Adipose tissue (tissue), 3 donors: Measurements from ENCODE around the gene ABCA7. TPM values are rescaled to one million over a fixed set of nuclear protein-coding genes. Genes with fewer than 3 reads are reported as not detected.
A peak's percentile ranks its signal among the peaks of the same experiment; 100 is the strongest.

ENCODE experiments used
- H3K27ac ChIP-seq: one replicate; pipeline ENCODE4 v1.5.1; 2013; ENCODE audit warnings: low read depth, low read length
- WGBS, 3 donors: extraction: QIAGEN DNeasy Blood & Tissue Kit; methylation state at CpG; one replicate each; pipeline ENCODE4 v1.1.7; 2013; 5-methylcytosine and 5-hydroxymethylcytosine counted together
- polyA plus RNA-seq, 3 donors: library from polyadenylated mRNA; stranded (reverse); fragments of 200-250 nt; gene quantifications; one replicate each; pipeline ENCODE4 v1.2.3, GENCODE V29; 2013
- donor health status: healthy with polysubstance abuse.
- donor health status: Bipolar disorder and iron deficiency.
- donor health status: healthy.

ABCA7 gene
- polyA plus RNA-seq, 3 donors = 9.6 to 26.2 (median 14.7) TPM

DNA sequence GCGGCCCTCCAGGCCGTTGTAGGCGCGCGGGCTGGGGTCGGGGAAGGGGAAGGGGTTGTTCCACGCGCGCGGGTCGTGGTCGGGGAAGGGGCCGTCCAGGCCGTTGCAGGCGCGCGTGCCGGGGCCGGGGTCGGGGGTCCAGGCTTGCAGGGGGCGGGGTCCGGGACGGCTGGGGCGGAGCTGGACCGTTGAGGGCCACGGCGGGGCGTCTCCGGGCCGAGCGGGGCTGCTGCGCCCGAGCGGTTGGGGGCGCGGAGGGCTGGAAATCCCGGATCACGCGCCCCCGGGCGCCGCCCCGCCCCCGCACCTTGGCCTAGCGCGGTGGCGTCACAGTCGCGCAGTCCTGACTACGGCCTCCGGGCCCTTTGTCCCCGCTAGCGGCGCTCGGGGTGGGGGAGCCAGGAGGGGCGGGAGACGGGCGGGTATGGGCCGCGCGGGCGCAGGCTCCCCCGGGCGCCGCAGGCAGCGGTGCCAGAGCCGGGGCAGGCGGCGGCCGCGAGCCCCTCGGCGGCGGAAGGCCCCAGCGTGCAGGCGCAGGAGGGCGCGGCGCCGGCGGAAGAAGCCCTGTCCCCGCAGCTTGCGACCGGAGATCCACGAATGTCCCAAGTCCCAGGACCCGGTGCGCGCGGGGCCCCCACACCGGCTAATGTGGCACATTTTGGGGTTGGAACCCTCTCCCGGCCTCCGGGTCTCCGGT is 64.6 kb downstream of the ABCA7 start:
- peak overlapping the region; percentile 95 for H3K27ac ChIP-seq
- WGBS, 3 donors = 0 to 1% (median 0%) methylated on average over 65 to 93 of the region's 93 CpGs

- H3K27ac ChIP-seq = peak overlapping the region; percentile 2
- WGBS, 3 donors = 26 to 37% (median 32%) methylated on average over 68 to 69 of the region's 69 CpGs
Measured at GRCh38 chr19:1105008-1105872, 65.3 kb downstream of the ABCA7 start.

DNA sequence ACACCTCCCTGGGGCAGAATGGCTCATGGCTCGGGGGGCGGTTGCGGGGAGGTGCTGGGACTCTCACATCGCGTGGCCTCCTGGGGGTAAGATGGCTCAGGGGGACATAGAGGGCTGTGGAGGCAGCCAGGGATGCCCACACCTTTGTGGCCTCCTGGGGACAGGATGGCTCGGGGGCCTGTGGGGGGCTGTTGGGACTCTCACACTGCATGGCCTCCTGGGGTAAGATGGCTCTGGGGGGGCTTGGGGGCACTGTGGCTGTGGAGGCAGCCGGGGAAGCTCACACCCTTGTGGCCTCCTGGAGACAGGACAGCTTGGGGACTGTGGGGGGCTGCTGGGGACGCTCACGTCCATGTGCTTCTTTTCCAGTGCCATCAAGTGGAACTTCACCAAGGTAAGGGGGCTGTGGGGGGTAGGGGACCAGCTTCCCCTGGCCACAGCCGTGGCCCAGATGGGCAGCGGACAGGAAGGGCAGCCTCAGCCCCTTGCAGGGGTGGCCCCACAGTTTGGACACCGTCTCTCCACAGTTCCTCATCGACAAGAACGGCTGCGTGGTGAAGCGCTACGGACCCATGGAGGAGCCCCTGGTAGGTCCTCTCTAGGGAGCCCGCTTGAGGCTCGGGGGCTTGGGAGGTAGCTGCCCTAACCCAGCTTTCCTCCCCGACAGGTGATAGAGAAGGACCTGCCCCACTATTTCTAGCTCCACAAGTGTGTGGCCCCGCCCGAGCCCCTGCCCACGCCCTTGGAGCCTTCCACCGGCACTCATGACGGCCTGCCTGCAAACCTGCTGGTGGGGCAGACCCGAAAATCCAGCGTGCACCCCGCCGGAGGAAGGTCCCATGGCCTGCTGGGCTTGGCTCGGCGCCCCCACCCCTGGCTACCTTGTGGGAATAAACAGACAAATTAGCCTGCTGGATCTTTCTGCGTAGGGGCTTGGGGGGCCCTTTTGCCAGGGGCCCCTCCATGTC is 66.2 kb downstream of the ABCA7 start:
- H3K27ac ChIP-seq = no peak overlapping the region
- 81 to 87% (median 86%) methylated on average over 32 of the region's 32 CpGs for WGBS, 3 donors

DNA sequence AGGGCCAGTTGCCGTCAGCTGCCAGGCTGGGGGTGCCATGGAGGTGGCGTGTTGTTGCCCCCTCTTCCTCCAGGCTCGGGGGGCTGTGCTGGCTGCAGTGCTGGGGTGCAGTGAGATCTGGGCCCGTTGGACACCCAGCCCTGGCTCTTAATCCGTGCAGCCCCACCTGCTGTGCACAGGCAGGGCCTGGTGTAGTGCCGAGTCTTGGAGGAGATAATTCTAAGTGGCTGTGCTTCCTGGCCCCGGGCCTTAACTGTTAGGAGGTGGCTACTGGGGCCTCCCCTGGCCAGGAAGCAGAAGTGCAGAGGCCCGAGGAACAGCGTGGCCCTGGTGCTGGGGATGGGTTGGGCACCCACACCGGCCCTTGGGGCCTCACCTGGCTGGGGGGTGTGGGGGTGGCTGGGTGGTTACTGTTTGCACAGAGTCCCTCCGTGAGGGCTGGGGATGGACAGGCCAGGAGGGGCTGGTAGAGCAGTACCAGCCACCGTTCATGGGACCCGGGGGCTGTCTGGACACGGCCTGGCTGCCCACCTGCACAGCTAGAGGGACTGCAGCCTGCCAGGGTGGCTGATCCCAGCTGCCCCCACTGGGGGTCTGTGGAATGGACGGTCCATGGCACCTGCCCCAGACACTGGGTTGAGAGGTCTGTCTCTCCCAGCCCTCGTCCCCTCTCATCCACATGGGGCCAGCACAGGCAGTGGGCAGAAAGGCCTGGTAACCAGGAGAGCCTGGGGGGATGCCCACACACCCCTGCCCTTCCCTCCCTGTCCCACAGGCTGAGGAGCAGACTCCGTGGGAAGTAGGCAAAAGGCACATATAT is 67.1 kb downstream of the ABCA7 start:
- WGBS, 3 donors = 61 to 79% (median 61%) methylated on average over 12 to 17 of the region's 17 CpGs
- H3K27ac ChIP-seq = no peak overlapping the region

DNA sequence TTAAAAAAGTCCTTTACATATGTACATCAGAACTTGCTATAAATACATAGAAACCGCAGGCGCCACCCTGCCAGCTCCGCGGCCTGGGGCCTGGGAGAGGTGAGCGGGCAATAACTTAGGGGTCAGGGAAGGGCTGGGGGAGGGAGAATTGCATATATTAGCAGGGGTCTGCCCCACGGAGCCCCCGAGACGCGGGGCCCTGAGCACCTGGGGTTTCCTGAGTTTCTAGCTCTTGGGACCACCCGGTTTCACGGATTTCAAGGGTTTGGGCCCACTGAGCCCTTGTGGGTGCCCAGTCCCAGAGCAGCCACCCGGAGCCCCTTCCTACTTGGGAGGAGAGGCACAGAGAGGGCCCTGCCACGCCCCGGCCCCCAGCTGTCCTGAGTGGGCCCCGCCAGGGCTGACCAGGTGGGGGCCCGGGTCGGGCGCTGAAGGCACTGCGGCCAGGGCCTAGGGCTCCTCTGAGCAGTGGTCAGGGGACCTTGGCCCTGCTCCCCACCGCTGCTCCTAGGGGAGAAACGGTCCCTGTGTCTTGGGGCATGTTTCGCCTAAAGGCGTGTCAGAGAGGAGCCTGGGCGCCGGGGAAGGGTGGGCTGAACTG is 67.9 kb downstream of the ABCA7 start:
- WGBS, 3 donors = 91 to 94% (median 92%) methylated on average over 25 of the region's 25 CpGs
- H3K27ac ChIP-seq = no peak overlapping the region

DNA sequence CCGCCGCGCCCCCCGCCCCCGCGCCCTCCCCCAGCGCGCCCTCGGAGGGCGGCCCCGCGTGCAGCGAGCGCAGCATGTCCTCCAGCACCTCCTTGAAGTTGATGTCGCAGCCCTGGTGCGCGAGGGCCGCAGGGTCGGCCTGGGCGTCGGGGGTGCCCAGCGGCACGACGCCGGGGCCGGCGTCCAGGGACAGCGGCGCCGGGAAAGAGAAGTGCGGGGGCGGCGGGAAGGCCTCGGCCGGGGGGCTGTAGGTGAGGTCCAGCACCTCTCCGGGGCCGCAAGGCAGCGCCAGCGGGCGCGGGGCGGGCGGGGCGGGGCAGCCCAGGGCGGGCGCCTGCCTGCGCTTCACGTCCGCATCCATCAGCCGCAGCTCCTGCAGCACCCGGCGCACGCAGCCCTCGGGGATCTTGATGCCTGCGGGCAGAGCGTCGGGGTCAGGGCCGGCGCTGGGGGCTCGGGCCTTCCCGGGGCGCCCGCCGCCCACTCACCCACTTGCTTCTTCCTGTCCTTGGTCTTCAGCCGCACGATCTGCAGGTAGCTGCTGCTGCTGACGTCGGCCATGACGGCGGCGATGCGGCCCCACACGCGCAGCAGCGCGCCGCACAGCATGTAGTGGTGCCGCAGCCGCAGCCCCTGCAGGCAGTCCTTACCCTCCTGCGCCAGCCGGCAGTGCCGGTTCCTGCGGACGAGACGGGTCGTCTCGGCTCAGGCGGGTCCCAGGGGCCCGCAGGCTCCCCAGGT is 68.6 kb downstream of the ABCA7 start:
- no peak overlapping the region for H3K27ac ChIP-seq
- WGBS, 3 donors = 93 to 96% (median 94%) methylated on average over 52 to 89 of the region's 89 CpGs

DNA sequence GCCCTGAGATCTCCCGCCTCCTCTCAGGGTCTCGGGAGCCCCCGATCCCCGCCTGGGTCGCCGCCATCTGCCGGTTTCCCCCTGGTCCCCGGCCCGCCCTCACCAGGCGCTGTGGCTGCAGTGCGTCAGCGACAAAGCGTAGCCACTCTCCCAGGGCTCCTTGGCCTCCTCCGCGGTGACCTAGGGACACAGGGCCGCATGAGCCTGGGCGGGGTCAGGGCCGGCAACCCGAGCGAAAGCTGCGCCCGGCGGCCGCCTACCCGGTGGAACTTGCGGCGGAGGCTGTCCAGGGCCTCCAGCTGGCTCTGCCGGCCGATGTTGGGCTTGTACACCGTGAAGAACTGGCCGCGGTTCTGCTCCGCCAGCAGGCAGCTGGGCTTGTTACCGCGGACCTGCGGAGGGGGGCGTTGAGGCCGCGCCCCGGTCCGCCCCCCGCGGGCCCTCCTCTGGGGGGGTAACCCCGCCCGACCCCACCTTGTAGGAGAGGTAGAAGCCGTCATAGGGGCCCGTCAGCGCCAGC is 69.2 kb downstream of the ABCA7 start:
- 90 to 92% (median 91%) methylated on average over 45 to 48 of the region's 48 CpGs for WGBS, 3 donors
- H3K27ac ChIP-seq = no peak overlapping the region

GRCh38 chr19:1109697-1110671 is 70.1 kb downstream of the ABCA7 start:
- 93 to 94% (median 94%) methylated on average over 54 of the region's 54 CpGs for WGBS, 3 donors
- H3K27ac ChIP-seq = no peak overlapping the region

DNA sequence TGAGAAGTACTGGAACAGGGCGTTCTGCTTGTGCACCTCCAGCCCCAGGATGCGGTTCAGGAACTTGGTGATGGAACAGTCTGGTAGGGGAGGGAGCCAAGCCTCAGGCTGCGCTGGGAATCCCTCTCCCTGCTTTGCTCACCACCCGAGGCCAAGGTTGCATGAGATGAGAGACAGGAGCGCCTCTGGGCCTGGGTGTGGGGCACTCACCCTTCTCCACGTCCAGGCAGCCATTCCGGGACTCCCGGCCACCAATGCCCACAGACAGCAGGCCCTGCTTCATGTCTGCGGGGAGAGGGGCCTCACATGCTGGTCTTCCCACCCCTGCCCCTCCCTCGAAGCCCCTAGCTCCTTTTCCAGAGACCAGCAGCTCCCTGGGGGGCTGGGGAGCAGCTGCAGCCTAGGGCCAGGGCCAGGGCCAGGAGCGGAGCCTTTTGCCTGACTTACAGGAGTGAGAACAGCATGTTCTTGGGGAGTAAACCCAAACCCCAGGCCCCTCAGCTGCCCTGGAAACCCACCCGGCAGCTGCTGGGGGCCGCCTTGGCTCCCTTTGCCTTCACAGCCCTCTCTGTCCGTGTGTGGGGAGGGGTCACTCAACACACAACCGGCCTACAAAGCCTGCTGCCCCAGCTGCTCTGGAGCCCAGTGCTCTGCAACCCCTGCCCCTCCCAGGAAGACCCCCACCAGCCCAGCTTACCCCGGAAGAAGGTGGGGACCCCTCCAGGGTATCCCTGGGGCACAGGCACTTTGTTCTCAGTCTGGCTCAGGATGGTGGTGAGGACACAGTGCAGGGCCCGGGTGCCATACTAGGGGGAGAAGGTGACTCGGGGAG is 71.1 kb downstream of the ABCA7 start:
- no peak overlapping the region for H3K27ac ChIP-seq

GRCh38 chr19:1111641-1112267 is 71.8 kb downstream of the ABCA7 start:
- WGBS, 3 donors = 71 to 83% (median 79%) methylated on average over 16 to 18 of the region's 18 CpGs
- no peak overlapping the region for H3K27ac ChIP-seq

More for the DNA sequence above, 71.1 kb downstream of the ABCA7 start:
- 73 to 88% (median 81%) methylated on average over 18 of the region's 18 CpGs for WGBS, 3 donors

GRCh38 chr19:1112268-1113029 is 72.5 kb downstream of the ABCA7 start:
- 63 to 82% (median 77%) methylated on average over 61 to 71 of the region's 71 CpGs for WGBS, 3 donors
- no peak overlapping the region for H3K27ac ChIP-seq

DNA sequence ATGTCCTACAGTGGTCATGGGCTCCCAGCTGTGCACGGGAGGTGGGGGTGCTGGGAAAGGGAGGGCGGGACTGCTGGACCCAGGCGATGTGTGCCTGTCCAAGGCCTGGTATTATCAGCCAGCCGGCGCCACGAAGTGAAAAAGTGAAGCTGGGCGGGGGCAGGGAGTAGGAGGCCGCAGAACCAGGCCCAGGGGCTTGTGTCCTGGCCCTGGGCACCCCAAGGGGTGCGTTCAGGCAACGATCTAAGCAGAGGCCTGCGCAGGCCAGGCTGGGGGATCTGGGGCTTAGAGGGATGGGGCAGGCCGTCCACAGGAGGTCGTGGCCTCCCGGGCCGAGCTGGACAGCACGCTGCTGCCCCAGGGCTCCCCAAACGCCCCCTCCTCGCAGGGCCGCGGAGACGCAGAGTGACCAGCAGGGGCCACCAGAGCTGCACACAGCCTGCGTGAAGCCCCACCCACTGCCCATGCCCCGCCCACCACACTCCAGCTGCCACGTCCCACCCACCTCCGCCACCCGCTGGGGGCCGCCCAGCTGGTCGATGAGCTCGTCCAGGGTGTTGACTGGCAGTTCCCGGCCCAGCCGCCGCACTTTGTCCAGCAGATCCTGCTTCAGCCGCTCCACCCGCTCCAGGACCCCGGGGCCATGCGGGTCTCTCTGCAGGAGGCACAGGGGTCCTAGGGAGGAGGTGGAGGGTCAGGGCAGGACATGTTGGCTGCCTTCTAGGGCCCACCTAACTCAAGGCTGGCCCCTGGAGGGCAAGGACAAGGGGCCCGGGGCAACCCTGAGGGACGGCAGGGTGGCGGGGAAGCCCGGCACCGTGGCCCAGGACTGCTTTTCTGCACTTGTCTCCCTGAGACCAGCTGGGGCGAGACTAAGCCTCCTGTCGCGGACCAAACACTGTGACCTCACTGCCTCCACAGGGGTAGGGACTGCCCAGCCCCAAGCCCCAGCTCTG is 73.4 kb downstream of the ABCA7 start:
- WGBS, 3 donors = 26 to 34% (median 30%) methylated on average over 41 to 44 of the region's 44 CpGs
- H3K27ac ChIP-seq = no peak overlapping the region
